Gastroesophageal sphincter (tissue), 4 donors: ENCODE results near the gene SAMM50. TPM values are rescaled to one million over a fixed set of nuclear protein-coding genes. Genes with fewer than 3 reads are reported as not detected.
"Not testable (repeated sequence)": the region's sequence is repeated elsewhere in the genome, so short reads cannot be mapped to it uniquely, and the experiment has no call there.

Experiments used
- ATAC-seq: fragments of 150-250 bp; one replicate; pipeline ENCODE4 v1.9.1; 2016; ENCODE audit warnings: mild to moderate bottlenecking, moderate library complexity
- H3K27ac ChIP-seq, 4 donors: fragments of 200-600 bp; sonication (generic) in 3 of 4; 1 replicate in 3 of 4; 2 replicates in 1 of 4; pipeline ENCODE4 v1.5.1; 2016 to 2019
- H3K27me3 ChIP-seq: fragments of 200-600 bp; sonication (generic); one replicate; pipeline ENCODE4 v1.5.1; 2019
- H3K36me3 ChIP-seq, 2 donors: fragments of 200-600 bp; sonication (generic); one replicate each; pipeline ENCODE4 v1.5.1; 2019; ENCODE audit warnings: control low read depth in 1 of 2
- H3K4me1 ChIP-seq, 3 donors: fragments of 200-600 bp; sonication (generic); 1 replicate in 2 of 3; 2 replicates in 1 of 3; pipeline ENCODE4 v1.5.1; 2016 to 2019; ENCODE audit warnings: control low read depth in 2 of 3
- H3K4me3 ChIP-seq, 2 donors: fragments of 200-600 bp; sonication (generic); one replicate each; pipeline ENCODE4 v1.5.1; 2019; ENCODE audit warnings: mild to moderate bottlenecking in 1 of 2, moderate library complexity in 1 of 2
- H3K9me3 ChIP-seq, 3 donors: fragments of 200-600 bp; sonication (generic); one replicate each; pipeline ENCODE4 v1.5.1; 2017 to 2019; ENCODE audit warnings: control low read depth in 2 of 3
- CTCF ChIP-seq, 4 experiments: fragments of 200-600 bp in 2 of 4; fragments of 450-650 bp in 2 of 4; sonication (generic) in 1 of 4; IDR thresholded peaks; one replicate each; pipeline ENCODE4 v1.5.1; 2017 to 2019; ENCODE audit warnings: antibody characterized with exemption in 4 of 4, mild to moderate bottlenecking in 2 of 4, moderate library complexity in 2 of 4
- EP300 ChIP-seq: sonication (generic); formaldehyde crosslinking; IDR thresholded peaks from one replicate; pipeline ENCODE4 v1.6.1; 2017; ENCODE audit warnings: antibody characterized with exemption, mild to moderate bottlenecking
- POLR2A ChIP-seq, 2 donors: fragments of 450-650 bp; IDR thresholded peaks; one replicate each; pipeline ENCODE4 v1.6.1; 2017; ENCODE audit warnings: antibody characterized with exemption in 2 of 2, mild to moderate bottlenecking in 2 of 2, moderate library complexity in 1 of 2
- POLR2AphosphoS5 ChIP-seq: sonication (generic); formaldehyde crosslinking; IDR thresholded peaks from one replicate; pipeline ENCODE4 v1.6.1; 2017; ENCODE audit warnings: antibody characterized with exemption
- WGBS, 2 donors: methylation state at CpG; one replicate each; pipeline ENCODE4 v1.1.5; 2018; ENCODE audit warnings: low coverage in 1 of 2; 5-methylcytosine and 5-hydroxymethylcytosine counted together
- total RNA-seq, 4 donors: library from RNA; depleted of rRNA; stranded (reverse); fragments of >200 nt; gene quantifications; one replicate each; pipeline ENCODE4 v1.1.0, GENCODE V29; 2016

SAMM50 gene
- total RNA-seq, 4 donors from 2014 or later = 19.8 to 33.4 (median 31.6) TPM

- H3K4me1 ChIP-seq = no peaks in the 10 kb centered on the region
- no peaks in the 10 kb centered on the region for H3K9me3 ChIP-seq
- TF ChIP-seq POLR2A (IDR thresholded peaks at IDR 0.05) (no peak), EP300 (no peak), CTCF (IDR thresholded peaks at IDR 0.05) (no peak), POLR2AphosphoS5 (no peak)
- H3K27ac ChIP-seq = no peak overlapping the region
- H3K36me3 ChIP-seq = peaks cover 0 to 2% of the 10 kb centered on the region in 2 donors
- no peaks in the 10 kb centered on the region for H3K27me3 ChIP-seq
- ATAC-seq = no peak
- no peak overlapping the region for H3K4me3 ChIP-seq
- WGBS, 2 donors = 83 to 86% methylated on average over 3 to 5 of the region's 5 CpGs
Observed at GRCh38 chr22:44012162-44012561, 56.9 kb downstream of the SAMM50 start.

GRCh38 chr22:44012591-44012990 is 57.3 kb downstream of the SAMM50 start:
- WGBS, 2 donors = 92 to 98% methylated on average over 3 to 7 of the region's 7 CpGs
- Histone ChIP-seq H3K27me3 (no peaks in the 10 kb centered on the region), H3K36me3 (no peaks in the 10 kb centered on the region), H3K9me3 (no peaks in the 10 kb centered on the region), H3K27ac (no peak overlapping the region), H3K4me3 (no peak overlapping the region), H3K4me1 (no peaks in the 10 kb centered on the region)
- no peak for ATAC-seq
- TF ChIP-seq POLR2A (IDR thresholded peaks at IDR 0.05) = no peak
- TF ChIP-seq POLR2AphosphoS5 = no peak
- no peak for TF ChIP-seq EP300
- TF ChIP-seq CTCF (IDR thresholded peaks at IDR 0.05) = no peak

GRCh38 chr22:44014241-44014640 is 59.0 kb downstream of the SAMM50 start:
- H3K36me3 ChIP-seq = no peaks in the 10 kb centered on the region
- WGBS, 2 donors = 62 to 66% methylated on average over 2 of the region's 2 CpGs
- ATAC-seq = no peak
- no peaks in the 10 kb centered on the region for H3K27me3 ChIP-seq
- H3K4me1 ChIP-seq = no peaks in the 10 kb centered on the region
- H3K4me3 ChIP-seq = no peak overlapping the region
- no peaks in the 10 kb centered on the region for H3K9me3 ChIP-seq
- TF ChIP-seq POLR2AphosphoS5 = no peak
- TF ChIP-seq EP300 = no peak
- no peak for TF ChIP-seq POLR2A (IDR thresholded peaks at IDR 0.05)
- TF ChIP-seq CTCF (IDR thresholded peaks at IDR 0.05) = no peak
- H3K27ac ChIP-seq = no peak overlapping the region

DNA sequence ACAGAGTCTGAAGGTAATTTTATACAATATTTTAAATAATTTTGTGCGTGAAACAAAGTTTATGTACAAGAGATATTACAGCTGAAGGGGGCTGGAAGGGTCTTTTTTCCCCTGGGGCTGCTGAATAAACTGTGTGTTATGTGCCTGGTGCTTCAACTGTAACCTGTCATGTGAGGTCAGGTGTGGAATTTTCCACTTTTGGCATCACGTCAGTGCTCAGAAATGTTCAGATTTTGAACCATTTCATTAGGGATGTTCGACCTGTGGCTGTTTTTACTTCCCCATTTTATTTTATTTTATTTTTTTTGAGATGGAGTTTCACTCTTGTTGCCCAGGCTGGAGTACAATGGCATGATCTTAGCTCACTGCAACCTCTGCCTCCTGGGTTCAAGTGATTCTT is 61.3 kb downstream of the SAMM50 start:
- not testable (repeated sequence) for H3K27me3 ChIP-seq, H3K4me1 ChIP-seq, H3K36me3 ChIP-seq, H3K4me3 ChIP-seq, H3K27ac ChIP-seq, H3K9me3 ChIP-seq, ATAC-seq
- 81 to 85% methylated on average over 3 of the region's 3 CpGs for WGBS, 2 donors

DNA sequence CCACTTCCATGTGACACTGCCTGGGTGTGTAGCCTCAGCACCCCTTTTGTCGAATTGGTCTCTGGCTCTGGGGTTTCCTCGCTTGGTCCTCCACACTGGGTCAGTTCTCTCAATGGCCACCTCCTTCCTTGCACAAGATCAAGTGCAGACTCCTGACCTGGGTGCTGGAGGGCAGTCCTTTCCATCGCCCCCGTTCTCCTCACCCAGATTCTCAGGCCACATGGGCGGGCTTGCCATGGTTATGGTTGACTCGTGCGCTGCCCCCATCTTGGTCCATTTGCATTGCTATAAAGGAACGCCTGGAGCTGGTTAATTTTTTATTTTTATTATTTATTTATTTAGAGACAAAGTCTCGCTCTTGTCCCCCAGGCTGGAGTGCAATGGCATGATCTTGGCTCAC is 63.4 kb downstream of the SAMM50 start:
- 98% methylated on average over 6 of the region's 9 CpGs; no CpG with 5 or more reads in 1 of the 2 donors for WGBS, 2 donors
- TF ChIP-seq POLR2A (IDR thresholded peaks at IDR 0.05) (no peak), POLR2AphosphoS5 (no peak), CTCF (IDR thresholded peaks at IDR 0.05) (no peak), EP300 (no peak)

More for the DNA sequence above, 63.4 kb downstream of the SAMM50 start:
- Histone ChIP-seq H3K27me3 (no peaks in the 10 kb centered on the region), H3K9me3 (no peaks in the 10 kb centered on the region), H3K27ac (no peak overlapping the region), H3K4me3 (no peak overlapping the region), H3K4me1 (peaks cover 0 to 20% (median 6%) of the 10 kb centered on the region in 3 donors), H3K36me3 (no peaks in the 10 kb centered on the region)
- ATAC-seq = no peak
